Activated naive CD4-positive, alpha-beta T cell treated with anti-CD3 and anti-CD28 coated beads, Interleukin-2, amount 50 U/mL, for 72 hours (primary cell): ENCODE measurements around the gene ANKRD50. TPM values are rescaled to one million over a fixed set of nuclear protein-coding genes. Genes with fewer than 3 reads are reported as not detected.

Source experiments
- ATAC-seq, 2 donors: fragments of 150-1000 bp; cut with Tn5 transposase; 2 replicates each; pipeline ENCODE4 v1.10.0; 2021; ENCODE audit warnings: mild to moderate bottlenecking in 2 of 2, moderate library complexity in 2 of 2
- DNase-seq, 2 donors: peaks; one replicate each; pipeline ENCODE4 v3.0.0; 2021 to 2022; ENCODE audit warnings: low spot score in 2 of 2
- H3K27ac Mint-ChIP-seq, 2 donors: one replicate each; pipeline ENCODE4 v1.8.0; 2022; ENCODE audit warnings: mild to moderate bottlenecking in 2 of 2, mixed read lengths in 2 of 2
- H3K36me3 Mint-ChIP-seq, 2 donors: one replicate each; pipeline ENCODE4 v1.8.0; 2022; ENCODE audit warnings: mixed read lengths in 2 of 2
- H3K9me3 Mint-ChIP-seq, 2 donors: one replicate each; pipeline ENCODE4 v1.8.0; 2022; ENCODE audit warnings: mixed read lengths in 2 of 2
- total RNA-seq, 2 donors: library from RNA; stranded (reverse); gene quantifications; one replicate each; pipeline ENCODE4 v1.2.3, GENCODE V29; 2022

ANKRD50 gene
- total RNA-seq, 2 donors from 2014 or later: 0.51 to 2.4 TPM

DNA sequence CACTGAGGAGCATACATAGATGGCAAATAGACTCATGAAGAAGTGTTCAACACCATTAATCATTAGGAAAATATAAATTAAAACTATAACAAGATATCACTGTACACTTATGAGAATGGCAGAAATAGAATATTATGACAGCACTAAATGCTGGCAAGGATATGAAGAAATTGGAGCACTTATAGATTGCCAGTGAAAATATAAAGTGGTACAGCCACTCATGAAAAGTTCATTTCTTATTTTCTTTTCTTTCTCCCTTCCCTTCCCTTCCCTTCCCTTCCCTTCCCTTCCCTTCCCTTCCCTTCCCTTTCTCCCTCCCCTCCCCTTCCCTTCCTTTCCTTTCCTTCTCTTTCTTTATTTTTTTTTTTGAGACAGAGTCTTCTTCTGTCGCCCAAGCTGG, 53.7 kb downstream of the ANKRD50 start:
- DNase-seq (no peak), ATAC-seq (no peak)
- H3K36me3 Mint-ChIP-seq: no peaks in the 10 kb centered on the region
- no peak overlapping the region for H3K27ac Mint-ChIP-seq
- H3K9me3 Mint-ChIP-seq: no peaks in the 10 kb centered on the region

DNA sequence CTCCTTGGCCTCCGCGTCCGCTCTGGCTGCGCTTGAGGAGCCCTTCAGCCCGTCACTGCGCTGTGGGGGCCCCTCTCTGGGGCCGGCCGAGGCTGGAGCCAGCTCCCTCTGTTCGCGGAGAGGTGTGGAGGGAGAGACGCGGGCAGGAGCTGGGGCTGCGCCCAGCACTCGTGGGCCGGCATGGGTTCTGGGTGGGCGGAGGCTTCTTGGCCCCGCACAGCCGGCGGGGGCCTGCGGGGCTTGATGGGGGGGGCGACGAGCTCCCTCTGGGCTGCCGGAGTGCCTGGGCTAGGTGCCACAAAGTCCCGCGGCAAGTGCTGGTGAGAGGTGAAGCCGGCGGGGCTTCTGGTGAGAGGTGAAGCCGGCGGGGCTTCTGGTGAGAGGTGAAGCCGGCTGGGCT, 61.9 kb downstream of the ANKRD50 start:
- no peak for ATAC-seq
- H3K36me3 Mint-ChIP-seq: no peaks in the 10 kb centered on the region
- H3K27ac Mint-ChIP-seq: no peak overlapping the region
- no peak for DNase-seq
- no peaks in the 10 kb centered on the region for H3K9me3 Mint-ChIP-seq

DNA sequence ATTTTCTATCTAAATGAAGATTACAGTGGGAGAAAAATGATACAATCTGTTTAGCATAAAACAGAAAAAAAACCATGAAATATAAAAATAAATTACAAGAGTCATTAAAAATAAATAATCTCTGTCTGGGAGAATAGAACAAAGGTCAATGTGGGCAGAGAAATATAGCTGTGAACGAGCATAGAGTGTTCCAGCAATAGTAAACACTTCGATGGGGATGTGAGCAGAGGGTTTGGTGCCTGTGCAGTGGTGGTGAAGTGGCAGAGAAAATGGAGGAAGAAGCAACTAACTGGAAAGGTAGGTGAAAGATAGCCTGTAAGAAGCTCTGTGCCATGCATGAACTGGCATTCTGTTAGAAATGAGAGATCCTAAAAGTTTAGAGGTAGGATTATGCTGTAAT, 64.9 kb downstream of the ANKRD50 start:
- no peaks in the 10 kb centered on the region for H3K9me3 Mint-ChIP-seq
- DNase-seq: no peak

DNA sequence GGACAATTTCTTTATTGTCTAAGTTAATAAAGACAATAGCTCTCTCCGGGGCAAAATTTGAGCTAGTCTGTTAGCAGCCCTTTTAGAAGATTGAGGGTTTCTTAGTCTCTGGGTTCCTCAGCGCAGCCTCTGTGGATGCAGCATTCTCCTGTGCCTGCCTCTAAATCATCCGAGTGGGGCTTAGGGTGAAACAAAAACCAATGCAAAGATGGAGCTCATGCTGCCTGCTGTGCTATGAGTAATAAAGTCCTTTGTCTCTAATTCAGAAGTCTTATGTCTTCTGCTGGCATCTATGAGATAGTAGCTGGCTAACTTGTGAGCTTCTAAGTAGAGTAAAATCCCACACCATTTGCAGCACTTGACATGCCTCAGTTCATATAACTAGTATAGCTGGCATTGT, 67.9 kb downstream of the ANKRD50 start:
- Mint-ChIP-seq H3K27ac (no peak overlapping the region), H3K9me3 (no peaks in the 10 kb centered on the region), H3K36me3 (no peaks in the 10 kb centered on the region)
- DNase-seq (no peak), ATAC-seq (no peak)

More for the DNA sequence above, 64.9 kb downstream of the ANKRD50 start:
- no peak overlapping the region for H3K27ac Mint-ChIP-seq
- no peak for ATAC-seq
- no peaks in the 10 kb centered on the region for H3K36me3 Mint-ChIP-seq

DNA sequence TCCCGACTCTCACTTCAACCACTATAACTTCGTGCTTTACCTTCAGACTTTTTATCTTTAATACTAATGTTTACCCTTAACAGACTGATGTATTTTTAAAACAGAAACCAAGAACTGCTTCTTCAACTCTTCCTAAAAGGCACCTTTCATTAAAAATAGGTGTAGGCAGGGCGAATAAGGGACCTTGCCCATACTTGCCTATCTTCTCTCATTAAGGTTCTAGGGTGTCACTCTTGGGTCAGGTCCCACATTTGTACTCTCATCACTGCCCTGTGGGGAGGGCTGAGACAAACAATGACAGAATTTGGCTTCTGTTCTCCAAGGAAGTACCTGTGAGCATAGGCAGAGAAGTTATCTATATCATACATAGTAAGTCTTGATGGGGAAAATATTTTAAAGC, 69.7 kb downstream of the ANKRD50 start:
- no peak for DNase-seq
- H3K36me3 Mint-ChIP-seq: no peaks in the 10 kb centered on the region
- H3K27ac Mint-ChIP-seq: no peak overlapping the region
- ATAC-seq: no peak
- H3K9me3 Mint-ChIP-seq: no peaks in the 10 kb centered on the region

DNA sequence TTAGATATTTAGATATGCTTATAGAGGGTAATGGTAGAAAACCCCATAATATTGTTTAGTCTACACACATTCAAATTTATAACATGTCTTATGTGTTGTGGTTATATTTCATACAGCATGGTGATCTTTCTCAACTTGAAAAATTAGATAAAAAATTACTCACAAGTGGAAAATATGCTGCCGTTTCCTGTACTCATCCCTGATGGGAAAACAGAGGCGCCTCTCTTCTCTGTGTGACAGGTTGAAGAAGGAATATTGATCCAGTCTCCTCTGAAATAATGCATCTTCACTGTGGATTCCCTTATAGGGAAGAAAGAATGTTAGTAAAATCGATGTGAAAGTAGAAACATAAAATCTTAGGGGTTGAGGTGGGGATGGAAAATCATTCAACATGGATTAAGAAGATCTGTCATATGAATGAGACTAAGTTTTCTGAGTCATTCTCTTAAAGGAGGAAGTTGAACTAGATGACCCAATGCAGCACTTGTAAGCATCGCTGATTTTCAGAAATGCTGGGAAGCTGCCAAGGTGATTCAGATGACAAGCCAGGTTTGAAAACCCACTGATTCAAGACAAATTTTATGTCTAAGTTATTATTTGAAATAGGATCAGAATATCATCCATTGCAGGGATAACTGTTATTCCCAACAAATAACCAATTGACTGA, 70.7 kb downstream of the ANKRD50 start:
- no peaks in the 10 kb centered on the region for H3K36me3 Mint-ChIP-seq
- H3K9me3 Mint-ChIP-seq: peaks cover 5 to 6% of the 10 kb centered on the region in 2 donors
- DNase-seq (no peak), ATAC-seq (no peak)
- H3K27ac Mint-ChIP-seq: no peak overlapping the region

DNA sequence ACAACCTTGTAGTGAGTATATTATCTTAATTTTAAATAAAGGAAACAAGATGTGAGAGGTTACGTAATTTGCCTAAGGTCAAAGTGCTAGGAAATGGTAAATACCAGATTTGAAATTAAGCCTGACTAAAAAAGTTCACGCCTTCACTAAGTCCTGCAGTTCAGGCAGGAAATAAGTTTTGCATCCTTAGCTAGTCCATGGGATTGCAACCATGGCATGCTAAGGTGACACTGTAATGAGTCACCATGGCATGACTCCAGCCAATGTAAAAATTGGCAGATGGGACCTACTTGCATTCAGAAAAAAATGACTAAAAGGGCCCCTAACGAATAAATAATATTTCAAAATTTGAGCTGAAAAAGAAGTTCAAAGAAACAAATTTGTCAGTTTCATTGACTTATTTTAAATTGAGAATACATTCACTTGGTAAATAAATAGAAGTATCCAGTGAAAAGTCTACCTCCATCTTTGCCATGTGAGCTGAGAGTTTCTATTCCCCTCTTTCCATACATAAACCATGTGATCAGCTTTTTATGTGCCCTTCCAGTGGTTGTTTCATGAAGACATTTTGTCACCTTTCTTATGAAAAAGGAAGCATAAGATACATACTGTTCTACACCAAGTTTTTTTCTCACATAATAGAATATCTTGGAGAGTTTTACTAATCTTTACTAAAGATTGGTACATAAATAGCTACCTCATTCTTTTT, 72.4 kb downstream of the ANKRD50 start:
- DNase-seq: no peak
- Mint-ChIP-seq H3K36me3 (no peaks in the 10 kb centered on the region), H3K27ac (no peak overlapping the region), H3K9me3 (peaks cover 5 to 6% of the 10 kb centered on the region in 2 donors)
- ATAC-seq: no peak

DNA sequence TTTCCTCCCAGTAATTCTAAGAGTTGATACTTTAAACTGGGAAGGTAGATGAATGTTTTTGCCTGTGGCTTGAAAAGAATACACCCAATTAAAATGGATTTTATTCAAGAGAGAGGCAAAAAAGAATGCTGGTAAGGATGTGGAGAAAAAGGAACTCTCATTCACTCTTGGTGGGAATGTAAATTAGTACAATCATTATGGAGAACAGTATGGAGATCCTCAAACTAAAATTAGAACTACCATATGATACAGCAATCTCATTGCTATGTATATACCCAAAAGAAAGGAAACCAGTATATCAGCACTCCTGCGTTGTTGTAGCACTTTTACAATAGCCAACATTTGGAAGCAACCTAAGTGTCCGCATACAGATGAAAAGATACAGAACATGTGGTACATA, 75.2 kb downstream of the ANKRD50 start:
- Mint-ChIP-seq H3K36me3 (no peaks in the 10 kb centered on the region), H3K27ac (no peak overlapping the region), H3K9me3 (peaks cover 5 to 6% of the 10 kb centered on the region in 2 donors)
- DNase-seq: no peak
- no peak for ATAC-seq

DNA sequence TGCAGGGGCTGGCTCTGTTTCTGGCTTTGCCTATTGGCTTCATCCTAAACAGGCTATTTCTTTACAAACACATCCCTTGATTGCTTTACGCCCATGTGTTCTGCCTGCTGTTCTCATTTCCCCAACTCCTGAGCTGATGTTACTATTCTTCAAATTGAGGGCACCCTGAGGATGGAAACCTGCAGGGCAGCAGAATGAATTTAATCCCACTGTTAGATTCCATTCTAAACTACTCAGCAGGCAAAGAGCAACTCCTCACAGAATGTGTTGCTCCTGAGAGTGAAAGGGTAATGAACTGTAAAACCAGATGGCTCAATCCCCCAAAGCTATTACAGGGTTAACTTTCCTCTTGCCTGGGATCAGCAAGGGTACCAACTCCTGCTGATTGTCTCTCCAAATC, 75.7 kb downstream of the ANKRD50 start:
- Mint-ChIP-seq H3K36me3 (no peaks in the 10 kb centered on the region), H3K27ac (no peak overlapping the region), H3K9me3 (peaks cover 5 to 11% of the 10 kb centered on the region in 2 donors)
- DNase-seq: no peak
- ATAC-seq: no peak

DNA sequence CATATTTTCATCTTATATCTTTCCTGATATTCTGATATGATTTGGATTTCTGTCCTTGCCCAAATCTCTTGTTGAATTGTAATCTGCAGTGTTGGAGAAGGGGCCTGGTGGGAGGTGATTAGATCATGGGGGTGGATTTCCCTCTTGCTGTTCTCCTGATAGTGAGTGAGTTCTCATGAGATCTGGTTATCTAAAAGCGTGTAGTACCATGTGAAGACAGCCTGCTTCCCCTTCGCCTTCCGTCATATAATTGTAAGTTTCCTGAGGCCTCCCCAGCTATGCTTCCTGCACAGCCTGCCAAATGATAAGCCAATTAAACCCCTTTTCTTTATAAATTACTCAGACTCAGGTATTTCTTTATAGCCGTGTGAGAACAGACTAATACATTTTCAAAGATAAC, 77.2 kb downstream of the ANKRD50 start:
- DNase-seq (no peak), ATAC-seq (no peak)
- Mint-ChIP-seq H3K27ac (no peak overlapping the region), H3K36me3 (no peaks in the 10 kb centered on the region), H3K9me3 (peaks cover 5 to 15% of the 10 kb centered on the region in 2 donors)

DNA sequence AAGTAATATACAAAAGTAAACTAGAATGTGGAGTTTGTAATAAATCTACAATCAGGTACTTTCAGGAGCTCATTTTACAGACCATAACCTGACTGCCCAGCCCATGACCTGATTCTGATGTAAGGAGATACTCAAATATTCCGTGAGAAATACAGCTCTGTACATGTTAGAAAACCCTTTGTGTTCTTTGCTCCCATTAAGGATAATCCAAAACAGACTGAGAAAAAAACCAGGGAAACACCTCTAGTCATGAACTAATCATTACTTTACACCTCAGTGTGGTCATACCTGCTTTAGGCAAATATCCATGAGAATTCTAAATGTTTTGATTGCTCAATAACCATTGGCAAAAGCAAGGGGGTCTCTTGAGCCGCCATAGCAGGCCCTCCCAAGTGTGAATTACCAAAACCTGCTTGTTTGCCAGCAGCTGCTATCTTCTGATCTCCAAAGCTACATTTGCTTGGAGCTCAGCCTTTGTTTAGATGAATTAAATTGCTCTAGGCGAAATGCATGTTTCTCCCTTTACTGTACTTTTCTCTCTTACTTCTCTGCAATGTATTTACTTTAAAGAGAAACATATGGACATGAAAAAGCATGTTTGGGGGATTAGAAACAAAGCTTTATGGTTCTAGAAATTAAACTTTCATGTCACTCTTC, 79.1 kb downstream of the ANKRD50 start:
- H3K9me3 Mint-ChIP-seq: peaks cover 5 to 15% of the 10 kb centered on the region in 2 donors
- no peaks in the 10 kb centered on the region for H3K36me3 Mint-ChIP-seq

DNA sequence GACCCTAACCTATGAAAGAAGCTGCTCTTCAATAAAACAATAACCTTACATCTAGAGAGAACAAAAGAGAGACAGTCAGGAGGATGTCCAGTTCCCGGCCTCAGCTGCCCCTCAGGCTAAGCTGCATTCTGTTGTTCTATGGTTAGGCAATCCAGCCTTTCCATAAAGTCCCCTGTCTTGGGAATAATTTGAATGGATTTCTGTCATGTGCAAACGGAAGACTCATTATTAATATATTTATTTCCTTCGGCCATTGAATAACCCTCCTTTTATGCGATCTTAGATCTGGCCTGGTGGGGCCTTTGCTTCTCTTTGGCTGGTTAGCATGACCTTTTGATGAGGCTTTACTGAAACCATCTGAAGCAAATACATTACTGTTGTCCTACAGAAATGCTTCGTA, 80.1 kb downstream of the ANKRD50 start:
- Mint-ChIP-seq H3K9me3 (peaks cover under 1 to 11% of the 10 kb centered on the region in 2 donors), H3K36me3 (no peaks in the 10 kb centered on the region), H3K27ac (no peak overlapping the region)
- DNase-seq: no peak
- ATAC-seq: no peak

More for the DNA sequence above, 79.1 kb downstream of the ANKRD50 start:
- ATAC-seq (no peak), DNase-seq (no peak)
- H3K27ac Mint-ChIP-seq: no peak overlapping the region

DNA sequence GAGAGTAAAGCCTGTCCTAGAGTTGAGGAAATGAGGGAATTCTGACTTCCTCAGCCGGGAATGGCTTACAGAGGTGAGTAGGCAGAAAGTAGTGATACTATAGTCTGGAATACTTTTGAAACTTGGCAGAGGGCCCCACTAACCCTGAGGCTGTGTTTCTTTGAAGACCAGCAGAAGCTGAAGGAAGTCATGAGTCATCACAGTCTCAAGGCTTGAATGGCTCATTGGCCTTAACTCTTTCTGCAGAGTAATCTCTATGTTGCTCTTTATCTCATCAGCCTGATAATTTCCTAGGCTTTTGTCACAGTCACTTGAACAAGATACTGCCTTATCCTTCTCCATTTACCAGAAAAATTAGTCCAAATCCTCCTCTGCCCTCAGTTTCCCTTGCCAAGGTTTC, 80.8 kb downstream of the ANKRD50 start:
- DNase-seq (no peak), ATAC-seq (peak in 1 of 2 donors; percentile 87)
- no peak overlapping the region for H3K27ac Mint-ChIP-seq
- no peaks in the 10 kb centered on the region for H3K36me3 Mint-ChIP-seq
- peaks cover 0 to 9% of the 10 kb centered on the region in 2 donors for H3K9me3 Mint-ChIP-seq

DNA sequence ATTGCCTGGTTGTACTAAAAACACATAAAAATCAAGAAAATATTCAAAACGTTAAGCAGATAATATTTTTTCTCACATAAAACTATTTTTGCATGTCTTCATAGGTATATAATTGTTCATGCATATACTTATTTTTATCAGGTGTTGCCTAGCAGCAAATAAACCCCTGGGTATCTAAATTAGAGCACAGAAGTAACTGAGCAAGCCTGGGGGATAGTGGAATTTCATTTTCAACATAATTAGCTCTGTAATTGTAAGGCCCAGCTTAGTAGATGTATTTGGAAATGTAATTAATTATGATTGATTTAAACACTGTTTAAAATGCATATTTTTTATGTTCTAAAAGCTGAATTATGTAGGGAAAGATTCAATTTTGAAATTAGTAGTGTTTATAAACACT, 82.9 kb downstream of the ANKRD50 start:
- no peak overlapping the region for H3K27ac Mint-ChIP-seq
- no peaks in the 10 kb centered on the region for H3K36me3 Mint-ChIP-seq
- ATAC-seq (no peak), DNase-seq (no peak)
- peaks cover 0 to 14% of the 10 kb centered on the region in 2 donors for H3K9me3 Mint-ChIP-seq
